HG03439 (cell line): ENCODE data around the gene TXK.

Source experiments
- ATAC-seq: cut with Tn5 transposase; IDR thresholded peaks from one replicate; pipeline ENCODE4 v1.9.1; 2021; ENCODE audit warnings: mild to moderate bottlenecking, moderate library complexity; ENCODE audit not compliant: unreplicated experiment

Gene TXK

GRCh38 chr4:48138511-48138910, 4.5 kb upstream of the TXK start:
- ATAC-seq: no peak

DNA sequence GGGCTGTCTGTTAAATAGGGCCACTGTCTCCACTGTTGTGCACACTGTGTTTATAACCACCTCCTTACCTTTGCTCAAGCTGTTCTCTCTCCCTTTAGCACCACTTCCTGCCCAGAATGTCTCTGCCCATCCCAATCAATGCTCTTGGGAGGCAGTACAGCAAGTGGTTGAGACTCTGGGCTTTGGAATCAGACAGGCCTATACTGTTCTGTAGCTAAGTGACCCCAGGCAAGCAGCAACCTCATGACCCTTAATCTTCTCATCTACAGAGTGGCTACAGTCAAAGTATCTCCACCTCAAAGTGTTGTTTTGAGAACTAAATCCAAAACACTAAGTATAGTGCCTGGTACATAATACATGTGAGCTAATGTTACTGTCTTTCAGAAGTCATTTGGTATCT, 3.8 kb upstream of the TXK start:
- ATAC-seq: no peak

- ATAC-seq: no peak
Measured at GRCh38 chr4:48133669-48134068, 381 bp downstream of the TXK start.

DNA sequence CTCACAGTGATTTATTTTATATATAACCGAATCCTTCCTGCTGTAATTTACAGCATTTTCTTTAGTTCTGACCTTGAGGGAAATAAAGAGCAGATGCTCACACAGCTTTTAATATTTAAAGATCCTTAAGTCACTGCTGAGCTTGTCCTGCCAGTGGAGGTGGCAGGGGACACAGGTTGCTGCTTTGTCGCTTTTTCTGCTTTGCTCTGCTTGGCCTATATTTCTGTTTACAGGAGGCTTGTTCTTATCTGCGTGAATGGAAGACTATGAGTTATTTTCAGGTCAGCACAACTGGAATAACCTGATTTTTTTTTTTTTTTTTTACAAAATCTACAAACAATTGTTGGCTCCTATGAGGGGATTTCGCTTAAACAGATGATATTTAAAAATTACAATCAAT, 2.3 kb downstream of the TXK start:
- no peak for ATAC-seq

- ATAC-seq: no peak
Measured at GRCh38 chr4:48130100-48130499, 4.0 kb downstream of the TXK start.

DNA sequence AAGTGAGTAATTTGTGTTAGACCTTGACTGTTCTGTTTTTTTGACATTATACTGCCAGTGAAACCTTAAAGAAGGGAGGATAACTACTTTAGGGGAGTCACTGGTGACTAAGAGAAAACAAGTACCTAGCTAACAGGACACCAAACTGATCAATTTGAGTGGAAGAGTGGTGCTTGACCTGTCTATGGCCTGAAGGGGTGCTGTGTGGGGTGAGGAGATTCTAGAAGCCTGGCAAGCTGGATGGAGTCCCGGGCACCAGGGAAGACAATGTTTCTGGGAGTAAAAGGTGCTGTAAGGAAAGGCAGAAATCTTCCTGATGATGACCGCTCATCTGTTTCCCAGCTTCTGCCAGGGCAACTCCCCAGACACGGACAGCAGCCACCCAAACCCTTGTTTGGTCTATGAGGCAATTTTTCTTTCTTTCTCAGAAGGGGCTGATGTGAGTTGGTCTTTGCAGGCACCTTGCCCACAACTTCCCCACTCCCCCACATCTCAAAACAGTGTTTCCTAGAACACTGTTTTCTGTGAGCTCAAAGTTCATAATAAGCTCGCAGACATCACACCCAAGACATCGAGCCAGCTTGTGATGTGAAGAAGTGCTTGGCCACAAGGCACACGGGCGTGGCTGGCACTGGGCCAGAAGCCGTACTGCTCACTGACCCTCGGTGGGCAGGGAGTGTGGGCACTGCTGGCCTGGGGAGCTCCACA, 4.6 kb downstream of the TXK start:
- ATAC-seq: no peak

DNA sequence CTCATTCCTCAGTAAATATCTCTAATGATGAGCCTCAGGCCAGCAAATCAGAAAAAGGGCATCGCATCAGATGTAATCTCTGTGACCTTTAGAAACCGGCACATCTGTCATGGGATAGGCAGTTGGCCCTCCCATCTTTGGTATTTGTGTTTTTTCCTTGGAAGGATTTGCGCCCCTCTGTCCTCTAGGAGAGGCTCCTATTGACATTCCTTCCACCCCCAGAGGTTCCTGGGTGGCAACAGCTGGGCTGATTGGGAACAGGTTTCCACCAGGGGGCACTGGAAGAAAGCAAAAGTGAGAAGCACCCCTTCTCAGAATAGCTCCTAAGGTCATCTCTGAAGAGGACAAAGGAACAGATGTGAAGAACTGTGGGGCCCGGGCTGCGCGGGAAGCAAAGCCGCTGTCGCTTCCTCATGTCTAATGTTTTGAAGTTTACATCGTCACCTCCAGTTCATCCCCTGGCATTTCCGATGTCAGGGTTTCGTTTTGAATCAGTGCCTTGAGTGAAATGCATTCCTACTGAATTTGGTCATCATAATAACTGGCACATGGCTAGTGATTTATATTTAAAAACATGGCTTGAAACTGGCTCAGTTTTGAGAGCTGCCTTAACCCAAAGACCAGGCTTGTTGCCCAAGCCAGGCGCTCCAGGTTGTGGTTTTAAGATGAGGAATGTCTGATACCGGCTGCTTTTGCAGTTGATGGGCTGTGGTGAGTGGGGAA, 6.2 kb downstream of the TXK start:
- ATAC-seq: peak; percentile 75

GRCh38 chr4:48127231-48127630, 6.8 kb downstream of the TXK start:
- no peak for ATAC-seq

- ATAC-seq: no peak
Measured at GRCh38 chr4:48126621-48127020, 7.4 kb downstream of the TXK start.

DNA sequence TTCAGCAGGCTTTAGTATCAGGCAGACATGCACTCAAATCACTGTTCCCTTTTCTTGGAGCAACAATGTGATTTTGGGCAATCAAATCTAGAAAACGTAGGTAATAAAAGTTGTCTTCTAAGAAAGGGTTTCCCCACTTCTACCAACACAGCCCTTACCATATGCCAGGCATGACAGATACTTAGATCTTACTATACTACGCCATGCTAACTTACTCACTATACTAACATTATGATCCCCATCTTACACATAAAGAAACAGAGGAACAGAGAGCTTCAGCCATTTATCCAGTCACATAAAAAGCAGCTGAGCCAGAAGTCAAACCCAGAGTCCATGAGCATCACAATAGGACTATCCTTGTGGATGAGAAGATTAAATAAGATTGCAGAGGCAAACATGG, 9.2 kb downstream of the TXK start:
- no peak for ATAC-seq

DNA sequence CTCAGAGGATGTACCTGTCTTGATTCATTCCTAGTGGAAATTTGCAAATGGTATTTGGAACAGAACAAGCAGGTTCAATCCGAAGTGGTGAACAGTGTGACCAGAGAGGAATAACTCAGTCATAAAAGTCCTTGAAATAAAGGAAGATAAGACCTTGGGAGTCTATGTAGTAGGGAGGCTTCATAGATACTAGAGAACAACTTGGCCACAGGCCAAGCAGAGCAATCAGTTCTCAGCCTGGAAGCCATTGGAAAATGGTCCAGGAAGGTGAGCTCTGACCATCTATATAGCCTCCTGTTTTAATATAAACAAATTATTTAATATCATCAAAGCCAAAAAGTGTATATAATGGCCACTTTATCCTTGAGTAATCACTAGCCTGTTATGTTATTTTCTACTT, 11.3 kb downstream of the TXK start:
- no peak for ATAC-seq

GRCh38 chr4:48121180-48121579, 12.9 kb downstream of the TXK start:
- no peak for ATAC-seq

GRCh38 chr4:48120132-48120531, 13.9 kb downstream of the TXK start:
- ATAC-seq: no peak

- no peak for ATAC-seq
Measured at GRCh38 chr4:48119646-48120045, 14.4 kb downstream of the TXK start.

DNA sequence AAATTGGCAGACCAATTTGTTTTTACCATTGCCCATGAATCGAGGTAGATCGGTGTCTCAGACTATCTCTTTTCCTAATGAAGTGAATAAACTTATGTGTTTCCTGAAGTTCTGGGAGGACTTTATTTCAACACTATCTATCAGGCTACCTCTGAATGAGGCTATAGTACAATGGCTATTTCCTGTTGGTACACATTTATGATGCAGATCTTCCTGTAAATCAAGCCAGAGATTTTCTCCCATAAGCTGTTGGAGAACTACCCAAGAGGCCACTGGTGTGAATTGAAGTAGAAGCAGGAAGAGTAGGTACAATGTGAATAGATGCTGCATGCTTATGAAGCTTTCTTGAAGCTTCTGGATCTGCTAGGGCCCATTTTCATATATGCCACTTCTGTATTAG, 16.0 kb downstream of the TXK start:
- ATAC-seq: no peak

DNA sequence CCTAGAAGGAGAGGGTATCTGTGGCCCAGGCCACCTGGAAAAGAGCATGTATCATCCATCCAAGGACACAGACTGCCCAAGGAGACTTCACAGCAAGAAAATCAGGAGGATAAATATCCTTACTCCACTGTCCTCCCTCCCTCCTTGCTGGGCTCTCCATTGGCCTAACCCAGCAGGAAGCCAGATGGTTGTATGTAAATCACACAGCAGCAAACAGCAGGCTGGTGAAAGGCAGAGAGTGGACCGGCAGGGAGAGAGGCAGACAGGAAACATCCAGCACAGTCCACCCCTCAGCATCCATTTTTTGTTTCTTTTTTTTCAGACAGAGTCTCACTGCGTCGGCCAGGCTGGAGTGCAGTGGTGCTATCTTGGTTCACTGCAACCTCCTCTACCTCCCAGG, 17.5 kb downstream of the TXK start:
- no peak for ATAC-seq

DNA sequence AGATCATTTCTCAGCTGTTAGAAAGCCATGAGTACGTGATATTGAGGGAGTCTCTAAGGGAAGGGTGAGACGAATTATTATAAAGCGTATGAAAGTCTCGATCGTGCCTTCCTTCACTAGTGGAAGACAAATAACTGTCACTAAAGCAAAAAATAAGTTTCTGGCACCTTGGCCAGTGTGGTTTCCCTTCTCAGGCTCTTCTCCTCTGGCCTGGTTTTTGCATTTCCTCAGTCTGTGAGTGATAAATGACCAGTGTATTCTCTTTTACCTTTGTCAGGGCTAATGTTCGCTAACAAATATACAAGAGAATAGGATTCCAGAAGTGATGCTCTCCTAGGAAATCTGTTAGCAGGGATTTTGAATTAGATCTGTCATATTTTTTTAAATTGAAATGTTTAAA, 19.6 kb downstream of the TXK start:
- ATAC-seq: no peak

DNA sequence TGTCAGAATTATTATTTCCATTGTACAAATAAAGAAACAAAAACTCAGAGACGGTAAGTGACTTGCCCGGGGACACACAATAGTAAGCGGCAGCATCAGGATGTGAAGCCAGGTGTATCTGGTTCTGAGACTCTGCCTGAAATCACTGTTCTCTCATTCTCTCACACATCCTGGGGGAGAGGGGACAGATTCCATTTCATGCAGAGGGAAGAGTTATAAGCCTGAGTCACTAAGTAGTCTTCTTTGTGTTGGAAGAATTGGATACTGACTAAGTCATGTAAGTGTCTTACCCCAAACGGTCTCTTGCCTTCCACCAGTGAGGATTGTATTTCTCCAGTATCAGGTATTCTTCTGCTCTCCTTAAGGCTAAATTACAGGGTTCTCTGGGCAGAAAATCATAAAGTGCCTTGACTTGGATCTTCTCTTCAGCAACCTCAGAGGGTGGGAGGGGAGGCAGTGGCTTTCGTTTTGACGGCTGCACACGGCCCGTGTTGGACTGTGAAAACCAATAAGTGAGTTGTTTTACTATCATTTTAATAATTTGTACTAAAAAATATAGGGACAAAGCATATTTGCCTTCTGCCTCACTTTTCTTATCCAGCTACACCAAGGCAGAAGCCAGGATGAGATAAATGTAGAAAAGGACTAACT, 21.9 kb downstream of the TXK start:
- ATAC-seq: no peak

GRCh38 chr4:48110452-48110978, 23.5 kb downstream of the TXK start:
- ATAC-seq: no peak

DNA sequence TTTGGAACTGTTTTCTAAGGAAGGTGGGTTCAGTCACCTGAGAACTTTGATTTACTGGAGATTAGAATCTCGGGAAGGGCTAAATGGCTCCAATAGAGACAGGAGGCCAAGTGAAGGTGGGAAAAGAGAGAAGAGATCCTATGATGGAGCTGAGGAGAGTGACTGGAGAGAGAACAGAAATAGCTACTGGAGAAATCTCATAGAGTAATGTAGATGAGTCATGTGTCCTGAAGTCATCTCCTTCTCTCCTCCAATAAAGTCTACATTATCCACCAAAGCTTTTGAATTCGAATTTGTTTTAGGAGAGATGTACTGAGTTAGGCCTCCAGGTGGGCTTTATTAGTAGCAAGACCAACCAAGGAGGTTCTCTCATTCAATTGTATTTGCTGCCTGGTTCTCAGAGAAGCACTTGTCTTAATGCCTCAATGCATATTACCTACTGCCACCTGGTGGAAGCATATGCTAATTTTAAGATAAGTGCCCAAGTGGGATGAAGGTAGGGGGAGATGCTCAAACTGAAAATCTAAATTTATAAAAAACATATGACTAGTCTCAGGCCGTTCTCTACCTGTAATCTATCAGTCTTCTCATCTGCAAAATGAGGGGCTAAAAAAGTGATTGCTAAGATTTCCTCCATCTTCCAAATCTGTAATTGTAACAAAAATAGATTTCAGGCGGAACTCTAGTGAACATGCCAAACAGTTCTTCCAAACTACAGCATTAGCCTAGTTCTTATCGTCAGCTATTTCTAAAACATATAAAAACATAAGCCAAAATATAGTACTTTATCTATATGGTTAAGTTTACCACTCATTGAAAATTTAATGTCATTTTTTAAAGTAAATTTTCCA, 24.4 kb downstream of the TXK start:
- ATAC-seq: no peak
